C4-2B (cell line): ENCODE measurements around the gene C10orf88.

ENCODE experiments used
- CTCF ChIP-seq: fragments of 450-650 bp; conservative IDR thresholded peaks from 2 replicates; pipeline ENCODE4 v1.5.1; 2017; ENCODE audit warnings: mild to moderate bottlenecking
- ZFX ChIP-seq: fragments of 450-650 bp; IDR thresholded peaks from 2 replicates; pipeline ENCODE4 v1.6.1; 2017

- TF ChIP-seq CTCF (no peak), ZFX (no peak)
Observed at GRCh38 chr10:122981066-122981464, 27.0 kb upstream of the C10orf88 start.
